Epithelial cell of proximal tubule (primary cell): ENCODE data around the gene CDH4. TPM values are rescaled to one million over a fixed set of nuclear protein-coding genes. Genes with fewer than 3 reads are reported as not detected.
A peak's percentile ranks its signal among the peaks of the same experiment; 100 is the strongest.

Source experiments
- DNase-seq: peaks from one replicate; pipeline ENCODE4 v3.0.0-alpha.2; 2011; ENCODE audit warnings: low read depth
- H3K4me3 ChIP-seq: 2 replicates; pipeline ENCODE4 v1.5.1; 2011; ENCODE audit warnings: low read depth, mild to moderate bottlenecking, low read length
- CTCF ChIP-seq: conservative IDR thresholded peaks from 2 replicates; pipeline ENCODE4 v1.5.1; 2012; ENCODE audit warnings: low read depth, mild to moderate bottlenecking, low read length
- total RNA-seq: library from RNA; depleted of rRNA; stranded (reverse); fragments of >200 nt; gene quantifications from 2 replicates; pipeline ENCODE4 v1.2.3, GENCODE V29; 2015

The CDH4 gene
- total RNA-seq, 1 donor from 2014 or later = 17.1 TPM

DNA sequence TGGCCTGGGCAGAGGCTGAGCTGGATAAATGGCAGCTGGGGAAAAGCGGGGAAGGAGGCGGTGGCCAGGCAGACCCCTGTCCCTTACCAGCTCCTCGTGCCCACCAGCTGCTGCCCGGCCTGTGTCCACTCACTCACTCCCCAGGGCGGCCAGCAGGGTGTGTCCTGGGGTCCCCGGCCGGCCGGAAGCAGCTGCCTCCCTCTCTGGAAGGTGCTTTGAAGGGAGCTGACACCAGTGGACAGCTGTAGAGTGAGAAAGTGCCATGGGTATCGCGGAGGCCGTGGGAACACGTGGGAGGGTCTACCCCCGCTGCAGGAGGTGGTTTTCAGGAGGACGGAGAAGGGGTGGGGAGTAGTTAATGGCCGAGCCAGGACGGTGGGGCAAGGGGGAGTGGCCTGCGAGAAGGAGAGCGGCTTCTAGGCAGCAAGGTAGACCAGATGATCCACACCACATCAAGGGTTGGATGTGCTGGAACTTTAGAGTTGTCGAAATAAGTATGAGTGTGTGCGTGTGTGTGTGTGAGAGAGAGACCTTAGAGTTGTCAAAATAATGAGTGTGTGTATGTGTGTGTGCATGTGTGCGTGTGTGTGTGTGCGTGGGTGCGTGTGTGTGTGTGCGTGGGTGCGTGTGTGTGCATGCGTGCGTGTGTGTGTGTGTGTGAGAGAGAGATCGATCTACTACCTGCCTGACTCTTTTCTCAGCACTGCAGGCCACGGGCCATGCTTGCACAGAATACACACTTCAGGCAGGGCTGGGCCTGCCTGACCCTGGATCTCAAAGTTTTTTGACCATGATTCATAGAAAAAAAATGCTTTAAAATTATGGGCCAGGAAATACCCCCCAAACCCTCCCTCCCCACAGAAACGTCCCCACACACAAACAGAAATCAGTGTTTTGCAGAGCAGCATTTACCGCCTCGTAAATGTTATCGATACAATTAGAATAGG is 43.9 kb downstream of the CDH4 start:
- peak; percentile 9 for TF ChIP-seq CTCF
- no peak for DNase-seq
- H3K4me3 ChIP-seq = no peak overlapping the region

- no peak for DNase-seq
- TF ChIP-seq CTCF = no peak
- H3K4me3 ChIP-seq = no peak overlapping the region
These were observed 44.6 kb downstream of the CDH4 start for GRCh38 chr20:61296629-61297019.

- no peak for TF ChIP-seq CTCF
- no peak for DNase-seq
- no peak overlapping the region for H3K4me3 ChIP-seq
These were observed 45.4 kb downstream of the CDH4 start for GRCh38 chr20:61297491-61297890.

DNA sequence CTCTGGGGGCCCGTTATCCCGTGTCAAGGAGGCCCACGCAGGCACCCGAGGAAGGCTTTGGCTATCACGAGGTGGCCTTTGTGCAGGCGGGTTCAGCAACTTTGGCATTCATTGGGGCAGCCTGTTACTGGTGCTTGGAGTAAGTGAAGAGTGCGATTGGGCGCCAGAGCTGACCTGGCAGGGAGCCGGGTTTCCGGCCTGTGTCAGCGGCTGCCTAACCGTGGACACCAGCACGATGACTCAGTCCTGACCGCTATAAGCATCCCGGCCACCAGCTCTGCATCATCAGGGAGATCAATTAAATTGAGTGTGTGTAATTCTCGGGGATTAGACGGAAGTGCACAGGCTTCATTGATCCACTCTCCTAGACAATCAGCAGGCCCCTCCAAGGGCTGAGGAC is 45.9 kb downstream of the CDH4 start:
- DNase-seq = no peak
- no peak for TF ChIP-seq CTCF
- no peak overlapping the region for H3K4me3 ChIP-seq

GRCh38 chr20:61298661-61299060 is 46.6 kb downstream of the CDH4 start:
- H3K4me3 ChIP-seq = no peak overlapping the region
- no peak for TF ChIP-seq CTCF
- no peak for DNase-seq

- H3K4me3 ChIP-seq = no peak overlapping the region
- no peak for TF ChIP-seq CTCF
- DNase-seq = no peak
These were observed 47.0 kb downstream of the CDH4 start for GRCh38 chr20:61299104-61299503.

DNA sequence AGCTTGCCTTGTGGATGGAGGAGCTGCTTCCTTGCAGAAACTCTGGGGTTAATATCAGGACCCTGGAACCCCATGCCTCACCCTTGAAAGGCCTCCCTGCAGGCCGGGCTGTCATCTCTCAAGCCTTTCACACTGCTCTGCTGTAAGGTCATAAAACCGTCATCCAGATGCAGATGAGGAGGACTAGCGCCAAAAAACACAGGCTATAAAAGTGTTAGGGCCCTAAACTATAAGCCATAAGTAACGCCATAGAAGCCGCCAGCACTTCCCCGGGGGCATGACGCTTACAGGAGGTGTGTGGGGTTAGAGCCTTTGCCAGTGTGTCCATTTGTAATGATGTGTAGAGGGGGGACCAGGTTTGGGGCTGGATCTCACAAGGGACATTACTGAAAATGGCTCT is 47.6 kb downstream of the CDH4 start:
- DNase-seq = no peak
- no peak for TF ChIP-seq CTCF
- H3K4me3 ChIP-seq = no peak overlapping the region
